NCI-H2196 (cell line): ENCODE measurements around the gene ZNF853.
"Not testable (repeated sequence)": the region's sequence is repeated elsewhere in the genome, so short reads cannot be mapped to it uniquely, and the experiment has no call there.

Experiments
- DNase-seq: peaks from one replicate; lab custom pipeline; 2025; ENCODE audit not compliant: unreplicated experiment; lab: John Stamatoyannopoulos, UW

Gene ZNF853

DNA sequence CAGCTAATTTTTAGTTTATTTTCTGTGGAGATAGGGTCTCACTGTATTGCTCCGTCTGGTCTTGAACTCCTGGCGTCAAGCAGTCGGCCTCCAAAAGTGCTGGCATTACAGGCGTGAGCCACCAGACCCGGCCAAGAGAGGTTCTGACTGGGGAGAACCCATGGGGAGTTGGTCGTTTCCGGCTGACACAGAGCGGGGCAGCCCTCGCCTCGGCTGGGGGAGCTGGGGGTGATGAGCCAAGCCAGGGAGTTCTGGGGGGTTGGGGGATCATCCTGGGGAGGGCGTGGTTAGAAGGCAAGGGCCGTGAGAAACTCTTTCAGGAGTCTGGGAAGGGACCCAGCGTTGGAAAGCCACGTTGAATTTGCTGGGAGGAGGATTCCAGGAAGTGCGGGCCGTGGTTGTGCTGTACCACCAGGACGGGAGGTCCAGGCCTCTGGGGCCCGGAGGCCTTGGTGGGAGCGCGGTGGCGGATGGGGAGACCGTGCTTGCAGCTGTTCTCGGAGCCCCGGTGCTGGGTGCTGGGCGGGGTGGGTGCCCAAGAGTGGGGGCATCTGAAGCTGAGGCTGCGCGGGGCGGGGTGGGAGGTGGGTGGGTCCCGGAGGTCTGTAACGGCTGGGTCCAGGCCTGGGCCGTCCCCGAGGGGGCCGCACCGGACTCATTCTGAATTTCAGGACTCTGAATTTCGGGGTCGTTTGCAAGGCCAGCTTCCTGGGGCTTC is 8.4 kb upstream of the ZNF853 start:
- DNase-seq, result no peak

DNA sequence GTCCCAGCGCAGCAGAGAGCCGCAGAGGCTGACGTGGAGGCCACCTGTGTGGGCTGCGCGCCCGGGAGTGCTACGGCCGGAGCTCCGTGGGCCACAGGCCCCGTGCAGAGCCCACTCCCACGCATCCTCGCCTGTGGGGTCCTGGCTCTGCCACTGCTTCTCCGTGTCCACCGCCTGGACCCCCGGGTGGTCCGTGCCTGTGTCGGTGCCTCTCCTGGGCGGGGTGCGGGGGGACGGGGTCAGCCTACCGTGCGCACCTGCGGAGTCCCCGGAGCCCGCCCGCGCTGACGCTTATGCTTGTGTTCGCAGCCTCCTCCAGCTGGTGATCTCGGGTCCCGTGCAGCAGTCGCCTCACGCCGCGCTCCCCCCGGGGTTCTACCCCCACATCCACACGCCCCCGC is 7.8 kb upstream of the ZNF853 start:
- DNase-seq, result no peak

DNA sequence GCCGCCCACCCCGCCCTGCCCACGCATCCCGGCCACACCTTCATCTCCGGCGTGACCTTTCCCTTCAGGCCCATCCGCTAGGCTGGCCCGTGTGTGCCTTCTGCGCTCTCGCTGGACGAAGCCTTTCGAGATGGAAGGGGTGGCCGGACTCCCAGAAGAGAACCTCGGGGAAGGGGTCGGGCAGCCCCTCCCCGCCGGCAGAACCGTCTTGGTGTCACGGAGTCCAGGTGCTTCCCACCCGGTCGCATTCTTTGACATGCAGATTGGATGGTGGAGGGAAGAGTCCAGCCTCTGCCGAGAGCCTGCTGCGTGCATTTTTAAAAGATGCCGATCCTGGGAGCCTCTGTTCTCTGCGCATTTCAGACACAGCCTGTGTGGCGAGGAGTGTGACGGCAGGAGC is 7.3 kb upstream of the ZNF853 start:
- DNase-seq, result no peak

DNA sequence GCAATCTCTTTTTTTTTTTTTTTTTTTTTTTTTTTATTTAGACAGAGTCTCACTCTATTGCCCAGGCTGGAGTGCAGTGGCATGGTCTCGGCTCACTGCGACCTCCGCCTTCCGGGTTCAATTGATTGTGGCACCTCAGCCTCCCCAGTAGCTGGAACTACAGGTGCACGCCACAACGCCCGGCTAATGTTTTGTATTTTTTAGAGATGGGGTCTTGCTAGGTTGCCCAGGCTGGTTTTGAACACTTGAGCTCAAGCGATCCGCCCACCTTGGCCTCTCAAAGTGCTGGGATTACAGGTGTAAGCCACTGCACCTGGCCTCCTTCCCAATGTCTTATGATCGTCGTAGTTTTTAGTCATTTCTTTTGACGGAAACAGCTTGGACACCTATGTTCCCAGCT is 6.6 kb upstream of the ZNF853 start:
- no peak for DNase-seq

- no peak for DNase-seq
Observed at GRCh38 chr7:6612819-6613218, 2.6 kb upstream of the ZNF853 start.

DNA sequence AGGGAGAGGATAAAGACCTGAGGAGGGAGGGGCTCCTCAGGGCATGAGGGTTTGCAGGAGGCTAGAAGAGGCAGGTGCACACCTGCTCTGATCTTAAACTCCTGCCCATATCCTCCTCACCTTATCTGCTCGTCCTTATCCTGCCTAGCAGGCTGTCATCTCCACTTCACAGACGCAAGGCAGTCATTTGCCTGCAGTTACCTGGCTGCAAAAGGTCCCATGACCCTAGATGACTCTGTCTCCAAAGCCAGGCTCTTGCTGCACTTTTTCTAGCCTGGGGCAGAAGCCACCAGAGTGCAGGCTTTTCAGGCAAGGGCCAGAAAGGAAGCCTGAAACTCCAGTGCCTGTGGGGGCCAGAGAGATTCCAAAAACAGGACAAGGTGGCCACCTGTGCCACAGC is 1.7 kb upstream of the ZNF853 start:
- DNase-seq, result no peak

DNA sequence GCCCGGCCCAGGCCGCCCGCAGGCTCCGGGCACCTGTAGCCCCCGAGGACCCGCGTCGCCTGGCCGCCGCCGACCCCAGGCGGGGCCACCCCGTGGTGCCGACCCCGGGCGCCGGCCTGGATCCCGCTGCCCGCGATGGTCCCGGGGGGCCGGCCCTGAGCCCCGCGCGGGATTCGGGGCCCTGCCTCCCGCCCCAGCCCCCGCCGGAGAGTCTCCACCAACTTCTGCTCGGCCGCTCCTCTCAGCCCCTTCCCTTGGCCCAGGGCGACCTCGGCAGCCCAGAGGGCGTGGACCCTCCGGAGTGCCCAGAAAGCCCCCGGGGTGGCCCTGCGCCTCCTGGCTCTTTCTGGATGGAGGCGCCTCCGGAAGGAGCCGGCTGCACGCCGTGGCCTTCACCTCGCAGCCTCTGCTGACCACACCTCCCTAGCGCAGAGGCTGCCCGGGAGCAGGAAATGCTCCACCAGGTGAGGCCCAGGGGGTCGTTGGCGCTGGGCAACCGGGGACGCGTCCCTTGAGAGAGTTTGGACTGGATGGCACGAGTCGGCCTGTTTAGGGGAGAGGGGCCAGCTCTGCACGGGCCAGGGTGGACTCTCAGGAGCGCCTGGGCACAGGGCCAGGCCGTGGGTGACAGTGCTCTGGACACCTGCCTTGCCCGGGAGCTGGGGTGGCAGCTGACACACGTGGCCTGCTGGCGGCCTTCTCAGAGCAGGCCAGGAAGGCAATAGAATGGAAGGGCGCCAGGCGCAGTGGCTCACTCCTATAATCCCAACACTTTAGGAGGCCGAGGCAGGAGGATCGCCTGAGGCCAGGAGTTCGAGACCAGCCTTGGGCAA is 529 bp downstream of the ZNF853 start:
- DNase-seq, result peak; percentile 75

- no peak for DNase-seq
Observed at GRCh38 chr7:6616854-6617643, 1.6 kb downstream of the ZNF853 start.

DNA sequence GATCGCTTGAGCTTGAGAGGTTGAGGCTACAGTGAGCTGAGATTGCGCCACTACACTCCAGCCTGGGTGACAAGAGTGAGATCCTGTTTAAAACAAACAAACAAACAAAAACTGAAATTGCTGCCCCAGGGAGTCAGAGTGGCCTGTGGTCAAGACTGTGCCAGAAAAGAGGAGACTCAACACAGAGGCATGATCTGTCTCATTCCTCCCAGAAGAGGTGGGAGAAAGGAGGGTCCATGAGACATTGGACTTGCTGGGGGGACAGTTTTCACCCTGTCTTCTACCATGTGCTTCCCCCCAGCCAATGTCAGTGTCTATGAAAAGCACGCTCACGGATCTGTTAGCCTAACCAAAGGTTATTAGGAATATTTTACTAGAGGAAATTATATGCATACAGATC is 3.2 kb downstream of the ZNF853 start:
- DNase-seq, result no peak

DNA sequence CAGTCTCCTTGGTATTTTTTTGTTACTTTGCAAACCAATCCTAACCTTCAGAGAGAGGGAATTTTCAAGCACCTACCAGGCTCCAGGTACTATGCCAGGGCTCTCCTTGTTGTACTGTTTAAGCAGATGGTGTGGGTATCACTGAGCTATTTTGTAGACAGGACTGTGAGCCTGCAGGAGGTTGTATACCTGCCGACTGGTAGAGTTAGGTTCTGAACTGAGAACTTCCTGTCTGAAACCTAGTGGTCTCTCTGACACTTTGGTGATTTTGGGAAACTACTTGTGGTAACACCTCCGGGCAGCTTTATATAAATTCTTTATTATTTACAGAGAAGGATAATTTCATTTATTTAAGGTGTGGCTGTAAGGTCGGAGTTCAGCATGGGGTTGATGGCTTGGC is 4.6 kb downstream of the ZNF853 start:
- no peak for DNase-seq

DNA sequence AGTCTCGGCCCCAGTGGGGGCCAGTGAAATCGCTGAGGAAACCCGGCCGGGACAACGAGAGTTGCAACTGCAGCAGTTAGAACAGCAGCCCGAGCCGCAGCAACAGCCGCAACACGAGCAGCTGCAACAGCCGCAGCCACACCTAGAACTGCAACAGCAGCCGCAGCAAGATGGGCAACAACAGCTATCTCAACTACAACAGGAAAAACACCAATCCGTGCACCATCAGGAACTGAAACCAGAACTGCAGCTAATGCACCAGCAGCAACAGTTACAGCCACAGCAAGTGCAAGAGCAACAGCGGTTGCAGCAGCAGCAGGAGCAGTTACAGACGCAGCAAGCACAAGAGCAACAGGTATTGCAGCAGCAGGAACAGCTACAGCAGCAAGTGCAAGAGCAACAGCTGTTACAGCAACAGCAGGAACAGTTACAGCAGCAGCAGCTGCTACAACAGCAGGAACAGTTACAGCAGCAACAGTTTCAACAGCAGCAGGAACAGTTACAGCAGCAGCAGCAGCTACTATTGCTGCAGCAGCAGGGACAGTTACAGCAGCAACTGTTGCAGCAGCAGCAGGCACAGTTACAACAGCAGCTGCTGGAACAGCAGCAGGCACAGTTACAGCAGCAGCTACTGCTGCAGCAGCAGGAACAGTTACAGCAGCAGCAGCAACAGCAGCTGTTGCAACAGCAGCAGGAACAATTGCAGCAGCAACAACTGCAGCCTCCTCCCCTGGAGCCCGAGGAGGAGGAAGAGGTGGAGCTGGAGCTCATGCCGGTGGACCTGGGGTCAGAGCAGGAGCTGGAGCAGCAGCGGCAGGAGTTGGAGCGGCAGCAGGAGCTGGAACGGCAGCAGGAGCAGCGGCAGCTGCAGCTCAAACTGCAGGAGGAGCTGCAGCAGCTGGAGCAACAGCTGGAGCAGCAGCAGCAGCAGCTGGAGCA is 6.1 kb downstream of the ZNF853 start:
- no peak for DNase-seq

DNA sequence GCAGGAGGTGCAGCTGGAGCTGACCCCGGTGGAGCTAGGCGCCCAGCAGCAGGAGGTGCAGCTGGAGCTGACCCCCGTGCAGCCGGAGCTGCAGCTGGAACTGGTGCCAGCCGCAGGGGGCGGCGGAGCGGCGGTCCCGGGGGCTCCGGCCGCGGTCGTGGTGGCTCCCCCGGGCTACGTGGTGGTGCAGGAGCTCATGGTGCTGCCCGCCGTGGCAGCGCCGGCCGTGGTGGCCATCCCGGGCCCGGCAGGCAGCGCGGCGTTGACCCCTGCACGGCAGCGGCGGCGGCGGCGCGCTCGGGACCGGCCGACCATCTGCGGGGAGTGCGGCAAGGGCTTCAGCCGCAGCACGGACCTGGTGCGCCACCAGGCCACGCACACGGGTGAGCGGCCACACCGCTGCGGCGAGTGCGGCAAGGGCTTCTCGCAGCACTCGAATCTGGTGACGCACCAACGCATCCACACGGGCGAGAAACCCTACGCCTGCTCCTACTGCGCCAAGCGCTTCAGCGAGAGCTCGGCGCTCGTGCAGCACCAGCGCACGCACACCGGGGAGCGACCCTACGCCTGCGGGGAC is 6.8 kb downstream of the ZNF853 start:
- no peak for DNase-seq

DNA sequence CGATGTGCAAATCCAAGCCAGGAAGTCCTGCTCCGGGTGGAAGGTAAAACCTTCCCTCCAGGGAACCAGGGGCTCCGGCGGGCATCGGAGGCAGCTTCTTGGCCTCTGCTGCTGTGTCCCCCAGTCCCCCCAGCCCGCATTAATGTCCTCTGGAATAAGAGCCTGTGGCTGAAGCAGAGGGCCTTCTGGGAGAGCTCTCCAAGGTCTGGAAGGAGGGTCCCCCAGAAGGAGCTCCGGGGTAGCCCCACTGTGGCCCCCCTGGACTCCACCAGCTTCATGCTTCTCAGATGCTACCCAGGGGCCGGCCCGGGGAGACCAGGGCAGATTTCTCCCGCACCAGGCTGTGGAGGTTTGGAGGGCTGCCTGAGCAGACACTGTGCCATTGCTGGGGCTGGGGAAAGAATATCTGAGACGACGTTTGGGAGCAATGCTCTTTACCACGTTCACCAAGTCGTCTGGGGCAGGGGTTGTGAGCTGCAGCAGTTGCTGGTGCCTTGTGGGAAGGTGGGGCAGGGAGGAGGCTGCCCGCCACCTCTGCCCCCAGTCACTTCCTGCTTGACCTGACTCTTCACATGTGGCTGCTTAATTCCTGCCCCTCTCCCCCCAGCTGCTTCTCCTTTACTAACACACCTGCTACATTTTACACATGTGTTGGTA is 8.3 kb downstream of the ZNF853 start:
- DNase-seq, result no peak

DNA sequence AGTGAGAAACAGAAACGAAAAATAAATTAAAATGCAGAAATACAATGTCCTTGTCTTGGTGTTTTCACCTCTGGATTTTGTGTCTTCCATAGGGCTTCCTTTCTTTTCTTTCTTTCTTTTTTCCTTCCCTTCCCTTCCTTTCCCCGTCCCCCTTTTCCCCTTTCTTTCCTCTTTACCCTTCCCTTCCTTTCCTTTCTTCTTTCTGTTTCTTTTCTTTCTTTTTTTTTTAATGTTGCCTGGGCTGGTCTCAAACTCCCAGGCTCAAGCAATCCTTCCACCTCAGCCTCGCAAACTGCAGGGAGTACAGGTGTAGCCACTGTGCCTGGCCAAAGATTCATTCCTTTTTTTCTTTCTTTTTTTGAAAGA is 8.8 kb downstream of the ZNF853 start:
- no peak for DNase-seq

GRCh38 chr7:6628045-6628444 is 12.6 kb downstream of the ZNF853 start:
- peak; percentile 82 for DNase-seq

DNA sequence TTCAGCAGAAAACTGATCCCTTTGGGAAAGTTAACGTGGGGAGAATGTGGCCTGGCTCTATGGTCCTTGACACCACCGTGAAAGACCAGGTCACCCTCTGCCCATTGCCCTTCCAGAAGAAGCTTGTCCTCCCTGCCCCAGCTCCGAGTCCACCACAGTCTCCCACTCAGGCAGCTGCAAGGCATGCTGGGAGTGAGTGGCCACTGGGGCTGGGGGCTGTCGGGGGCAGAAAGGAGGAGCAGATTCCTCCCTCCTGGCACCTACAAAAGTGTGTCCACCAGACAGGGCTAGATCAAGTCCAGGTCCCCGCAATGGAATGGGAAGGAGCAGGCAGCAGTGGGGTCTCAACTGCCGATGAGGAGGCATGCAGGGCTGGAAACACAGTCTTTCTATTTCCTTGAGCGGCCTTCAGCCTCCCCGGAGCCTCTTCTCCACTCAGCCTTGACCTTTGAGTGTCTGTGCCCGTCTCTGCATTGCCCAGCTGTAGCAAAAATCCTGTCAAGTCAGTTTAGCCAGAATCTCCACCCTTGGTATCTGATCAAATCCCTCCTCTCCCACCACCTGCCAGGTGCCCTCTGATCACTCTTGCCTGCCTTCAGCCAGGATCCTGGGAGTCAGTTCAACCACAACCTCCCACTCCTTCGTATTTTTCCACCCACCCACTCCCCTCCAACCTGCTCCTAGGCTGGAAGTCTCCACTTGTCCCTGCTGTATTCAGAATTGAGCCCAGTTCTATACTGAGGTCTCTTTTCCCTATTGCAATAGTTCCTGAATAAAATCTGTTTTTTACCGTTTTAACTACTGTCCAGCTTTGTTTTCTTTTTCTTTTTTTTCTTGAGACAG is 14.8 kb downstream of the ZNF853 start:
- no peak for DNase-seq

GRCh38 chr7:6631605-6632004 is 16.2 kb downstream of the ZNF853 start:
- no peak for DNase-seq

DNA sequence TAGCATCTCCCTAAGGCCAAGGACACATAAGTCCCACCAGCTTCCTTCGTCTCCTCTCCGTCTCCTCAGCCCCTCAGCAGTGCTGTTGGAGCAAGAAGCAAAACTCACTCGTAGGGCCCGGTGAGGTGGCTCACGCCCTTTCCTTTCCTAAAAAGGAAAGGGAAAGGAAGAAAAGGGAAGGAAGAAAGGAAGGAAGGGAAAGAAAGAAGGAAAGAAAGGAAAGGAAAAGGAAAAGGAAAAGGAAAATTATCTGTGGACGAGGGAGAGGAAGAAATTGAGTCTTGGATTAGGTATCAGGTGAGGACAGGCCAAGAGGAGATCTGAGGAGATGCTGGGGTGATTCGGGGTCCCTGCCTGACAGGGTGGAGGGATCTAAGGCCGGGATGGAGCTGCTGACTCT is 18.6 kb downstream of the ZNF853 start:
- DNase-seq, result no peak

DNA sequence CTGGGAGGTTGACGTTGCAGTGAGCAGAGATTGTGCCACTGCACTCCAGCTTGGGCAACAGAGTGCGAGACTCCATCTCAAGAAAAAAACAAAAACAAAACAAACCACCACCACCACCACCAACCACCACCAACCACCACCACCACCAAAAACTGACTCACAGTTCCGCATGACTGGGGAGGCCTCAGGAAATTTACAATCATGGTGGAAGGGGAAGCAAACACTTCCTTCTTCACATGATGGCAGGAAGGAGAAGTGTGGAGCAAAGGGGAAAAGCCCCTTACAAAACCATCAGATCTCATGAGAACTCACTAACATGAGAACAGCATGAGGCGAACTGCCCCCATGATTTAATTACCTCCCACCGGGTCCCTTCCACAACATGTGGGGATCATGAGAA is 19.6 kb downstream of the ZNF853 start:
- not testable (repeated sequence) for DNase-seq
